Endothelial cell of umbilical vein (primary cell): ENCODE data around the gene UBE4B. TPM values are rescaled to one million over a fixed set of nuclear protein-coding genes. Genes with fewer than 3 reads are reported as not detected.

Source experiments
- BruUV-seq: library from RNA; stranded (reverse); fragments of 400-500 nt; replicated peaks from 2 replicates; lab custom pipeline; 2021; lab: Mats Ljungman, UMichigan
- CTCF ChIA-PET: fragments of 300-600, 350-600 bp; sonication (Branson Sonifier 250); formaldehyde crosslinking; loops from one replicate; lab custom pipeline; 2021; ENCODE audit warnings: antibody characterized with exemption, inconsistent platforms; lab: Charles Lee
- POLR2A ChIA-PET: fragments of 300-600, 350-600 bp; sonication (Branson Sonifier 250); formaldehyde crosslinking; loops from one replicate; lab custom pipeline; 2021; ENCODE audit warnings: antibody characterized with exemption, inconsistent platforms; lab: Charles Lee
- DNase-seq: peaks from one replicate; pipeline ENCODE4 v3.0.0-alpha.2; 2011; ENCODE audit warnings: low read depth, low spot score
- FAIRE-seq: peaks from 2 replicates; lab custom pipeline; 2011; peaks lifted over from hg19 to GRCh38; lab: Jason Lieb, UNC
- H2AFZ ChIP-seq: 2 replicates; pipeline ENCODE4 v1.6.0; 2012; ENCODE audit warnings: low read depth, low read length, control low read depth, inconsistent platforms
- H3K27ac ChIP-seq: 2 replicates; pipeline ENCODE4 v1.5.1; 2011; ENCODE audit warnings: low read depth, mild to moderate bottlenecking, control low read depth, low read length, moderate library complexity; ENCODE audit not compliant: insufficient read depth
- H3K27me3 ChIP-seq, 2 experiments: 2 replicates each; pipeline versions ENCODE4 v1.6.0 to v1.6.1; 2011; ENCODE audit warnings: low read length in 2 of 2, mixed read lengths in 1 of 2; ENCODE audit not compliant: control insufficient read depth in 2 of 2, insufficient read depth in 2 of 2
- H3K36me3 ChIP-seq, 2 experiments: 2 replicates in 1 of 2; 3 replicates in 1 of 2; pipeline ENCODE4 v1.5.1; 2011; ENCODE audit warnings: low read length in 2 of 2, mild to moderate bottlenecking in 1 of 2, moderate library complexity in 1 of 2; ENCODE audit not compliant: control insufficient read depth in 2 of 2, insufficient read depth in 2 of 2; ENCODE audit errors: extremely low read depth in 1 of 2
- H3K4me1 ChIP-seq: 3 replicates; pipeline ENCODE4 v1.5.1; 2011; ENCODE audit warnings: mild to moderate bottlenecking, low read length; ENCODE audit not compliant: control insufficient read depth, insufficient read depth; ENCODE audit errors: extremely low read depth
- H3K4me2 ChIP-seq: 2 replicates; pipeline ENCODE4 v1.6.1; 2011; ENCODE audit warnings: low read length, control low read depth, mixed read lengths; ENCODE audit not compliant: insufficient read depth
- H3K4me3 ChIP-seq, 3 experiments: fragments of 200-600 bp in 1 of 3; sonication (generic), shearing (Covaris generic) in 1 of 3; replicated peaks in 1 of 3; 2 replicates each; pipeline ENCODE4 v1.5.1; 2011 to 2016; ENCODE audit warnings: control low read depth in 3 of 3, low read length in 3 of 3, mild to moderate bottlenecking in 2 of 3, inconsistent platforms in 1 of 3, low read depth in 1 of 3, moderate library complexity in 1 of 3; ENCODE audit not compliant: insufficient read depth in 1 of 3
- H3K79me2 ChIP-seq: 2 replicates; pipeline ENCODE4 v1.6.0; 2012; ENCODE audit warnings: low read length, inconsistent platforms; ENCODE audit not compliant: control insufficient read depth, insufficient read depth
- H3K9ac ChIP-seq: replicated peaks from 2 replicates; pipeline ENCODE3; 2011; ENCODE audit warnings: low read length, control low read depth; ENCODE audit not compliant: insufficient read depth; ENCODE audit errors: extremely low read depth
- H3K9me1 ChIP-seq: replicated peaks from 3 replicates; pipeline ENCODE4 v1.6.0; 2011; ENCODE audit warnings: mild to moderate bottlenecking, low read length; ENCODE audit not compliant: control insufficient read depth, insufficient read depth; ENCODE audit errors: extremely low read depth
- H3K9me3 ChIP-seq: replicated peaks from 2 replicates; pipeline ENCODE4 v1.5.1; 2012; ENCODE audit warnings: low read length, inconsistent platforms; ENCODE audit not compliant: control insufficient read depth, insufficient read depth
- H4K20me1 ChIP-seq: replicated peaks from 2 replicates; pipeline ENCODE3; 2011; ENCODE audit warnings: mild to moderate bottlenecking, low read length; ENCODE audit not compliant: control insufficient read depth, insufficient read depth; ENCODE audit errors: extremely low read depth
- CTCF ChIP-seq, 2 donors: IDR thresholded peaks; 1 replicate in 1 of 2; 2 replicates in 1 of 2; pipeline ENCODE4 v1.5.1; 2011; ENCODE audit warnings: low read length in 2 of 2, mild to moderate bottlenecking in 2 of 2, moderate library complexity in 2 of 2, control low read depth in 1 of 2, inconsistent platforms in 1 of 2, low read depth in 1 of 2; ENCODE audit not compliant: insufficient read depth in 1 of 2; ENCODE audit errors: extremely low read depth in 1 of 2
- EZH2 ChIP-seq: IDR thresholded peaks from 2 replicates; pipeline ENCODE4 v1.6.1; 2012; ENCODE audit warnings: borderline replicate concordance, low read depth, mild to moderate bottlenecking, moderate library complexity, low read length, inconsistent platforms; ENCODE audit not compliant: severe bottlenecking
- FOS ChIP-seq: IDR thresholded peaks from 2 replicates; pipeline ENCODE4 v1.6.1; 2011; ENCODE audit warnings: mild to moderate bottlenecking, low read length, moderate library complexity, borderline replicate concordance; ENCODE audit not compliant: insufficient read depth
- GATA2 ChIP-seq: IDR thresholded peaks from 2 replicates; pipeline ENCODE4 v1.7.0; 2011; ENCODE audit warnings: low read depth, mild to moderate bottlenecking, moderate library complexity, mixed read lengths, low read length; ENCODE audit not compliant: insufficient read length, insufficient read depth
- JUN ChIP-seq: IDR thresholded peaks from 2 replicates; pipeline ENCODE4 v1.6.1; 2011; ENCODE audit warnings: borderline replicate concordance, low read depth; ENCODE audit not compliant: insufficient read length, insufficient read depth
- MYC ChIP-seq: IDR thresholded peaks from one replicate; pipeline ENCODE4 v1.6.1; 2011; ENCODE audit warnings: mild to moderate bottlenecking, low read depth, low read length
- POLR2A ChIP-seq: IDR thresholded peaks from 2 replicates; pipeline ENCODE4 v1.6.1; 2012; ENCODE audit warnings: low read depth, mild to moderate bottlenecking, control low read depth, low read length
- POLR2AphosphoS5 ChIP-seq: IDR thresholded peaks from 2 replicates; pipeline ENCODE4 v1.6.1; 2012; ENCODE audit warnings: low read depth, mild to moderate bottlenecking, control low read depth, low read length, moderate library complexity; ENCODE audit not compliant: insufficient read depth
- dilution Hi-C: fragments of 300-500 bp; cut with MboI; formaldehyde crosslinking; loops from one replicate; pipeline ENCODE4 v1.15.0; 2019; ENCODE audit warnings: low sequenced_read_pairs; ENCODE audit not compliant: extremely low pct_ligation_motif_present
- intact Hi-C: fragments of 100-400 bp; cut with micrococcal nuclease; formaldehyde crosslinking; loops from one replicate; pipeline ENCODE4 v1.10.0; 2022
- polyA plus RNA-seq, 4 experiments: library from polyadenylated mRNA; depleted of rRNA in 3 of 4; stranded (reverse) in 3 of 4; unstranded in 1 of 4; fragments of >200 nt; gene quantifications; 2 replicates each; pipeline versions ENCODE4 v1.2.1 to v1.2.3, GENCODE V29; 2011 to 2012; ENCODE audit warnings: missing spikeins in 1 of 4
- total RNA-seq: library from RNA; stranded (reverse); gene quantifications from 2 replicates; pipeline ENCODE4 v1.2.3, GENCODE V29; 2021
- TF ChIP-seq, protein P1 (sequence below): IDR thresholded peaks from 2 replicates; pipeline ENCODE4 v1.6.1; 2011; ENCODE audit not compliant: insufficient read depth, insufficient read length

The UBE4B gene
- total and polyA plus RNA-seq, 2 donors (not counting 3 experiments of a cell fraction or from before 2014, with no cell fraction given) = 17.8 to 54.5 TPM

DNA sequence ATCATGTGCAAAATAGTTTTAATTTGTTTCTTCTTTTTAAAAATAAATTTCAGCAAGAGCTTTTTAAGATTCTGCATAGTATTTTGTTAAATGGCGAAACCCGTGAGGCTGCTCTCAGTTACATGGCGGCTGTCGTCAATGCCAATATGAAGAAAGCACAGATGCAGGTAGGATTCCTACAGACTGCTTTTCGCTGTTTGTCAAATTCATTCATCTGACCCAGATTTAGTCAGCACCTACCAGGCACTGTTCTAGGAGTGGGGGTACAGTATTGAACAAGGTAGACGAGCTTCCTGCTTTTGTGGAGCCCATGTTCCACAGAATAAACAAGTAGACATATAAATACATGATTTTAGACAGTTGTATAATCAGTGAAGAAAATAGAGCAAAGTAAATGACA lies 99.6 kb downstream of the UBE4B start:
- BruUV-seq = no TSS peak
- intact Hi-C loops = no loop called here
- no peak for DNase-seq
- Histone ChIP-seq H3K4me3 (no peak overlapping the region), H3K9ac (no peak overlapping the region), H3K27ac (no peak overlapping the region), H3K27me3 (no peaks in the 10 kb centered on the region), H3K36me3 (peaks cover 10 to 19% of the 10 kb centered on the region in 2 experiments), H4K20me1 (no peaks in the 10 kb centered on the region), H3K4me1 (no peaks in the 10 kb centered on the region), H3K4me2 (no peak overlapping the region), H3K9me1 (no peaks in the 10 kb centered on the region), H3K9me3 (no peaks in the 10 kb centered on the region), H3K79me2 (no peaks in the 10 kb centered on the region), H2AFZ (no peak overlapping the region)
- no peak for FAIRE-seq
- ChIA-PET POLR2A (no interaction called here), CTCF (no interaction called here)
- no peak for TF ChIP-seq JUN
- TF ChIP-seq FOS = no peak
- TF ChIP-seq MYC = no peak
- TF ChIP-seq EZH2 = no peak
- no peak for TF ChIP-seq CTCF (IDR thresholded peaks at IDR 0.05; ENCODE audit: extremely low read depth in 1 of 2, insufficient read depth in 1 of 2, low read depth in 1 of 2, low read length in 2 of 2)
- no peak for TF ChIP-seq POLR2A
- TF ChIP-seq GATA2 = no peak
- TF ChIP-seq, protein P1, sequence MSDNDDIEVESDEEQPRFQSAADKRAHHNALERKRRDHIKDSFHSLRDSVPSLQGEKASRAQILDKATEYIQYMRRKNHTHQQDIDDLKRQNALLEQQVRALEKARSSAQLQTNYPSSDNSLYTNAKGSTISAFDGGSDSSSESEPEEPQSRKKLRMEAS = no peak
- no peak for TF ChIP-seq POLR2AphosphoS5
- dilution Hi-C loops = no loop called here
